Activated T-helper 1 cell treated with anti-CD3 and anti-CD28 coated beads, Interleukin-2, amount 50 U/mL, for 16 hours (primary cell): ENCODE measurements around the gene GYPB.
"Not testable (repeated sequence)": the region's sequence is repeated elsewhere in the genome, so short reads cannot be mapped to it uniquely, and the experiment has no call there.

Experiments used
- DNase-seq, 2 donors: peaks; one replicate each; pipeline ENCODE4 v3.0.0-alpha.2; 2020; ENCODE audit warnings: low read depth in 1 of 2, low spot score in 1 of 2

Gene GYPB

GRCh38 chr4:144019277-144019676 is at the start of gene GYPB:
GYPB (minus strand) TSS chr4:144019380; CDS start chr4:144019287, 93 bp downstream.
- not testable (repeated sequence) for DNase-seq

DNA sequence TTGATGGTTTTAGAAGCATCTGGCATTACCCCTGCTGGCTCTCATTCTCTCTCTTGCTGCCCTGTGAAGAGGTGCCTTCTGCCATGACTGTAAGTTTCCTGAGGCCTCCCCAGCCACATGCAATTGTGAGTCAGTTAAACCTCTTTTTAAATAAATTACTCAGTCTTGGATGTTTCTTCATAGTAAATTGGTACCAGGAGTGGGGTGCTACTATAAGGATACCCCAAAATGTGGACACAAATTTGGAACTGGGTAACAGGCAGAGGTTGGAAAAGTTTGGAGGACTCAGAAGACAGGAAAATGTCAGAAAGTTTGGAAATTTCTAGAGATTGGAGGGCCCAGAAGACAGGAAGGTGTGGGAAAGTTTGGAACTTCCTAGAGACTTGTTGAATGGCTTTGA is 42.4 kb upstream of the GYPB start:
- not testable (repeated sequence) for DNase-seq

DNA sequence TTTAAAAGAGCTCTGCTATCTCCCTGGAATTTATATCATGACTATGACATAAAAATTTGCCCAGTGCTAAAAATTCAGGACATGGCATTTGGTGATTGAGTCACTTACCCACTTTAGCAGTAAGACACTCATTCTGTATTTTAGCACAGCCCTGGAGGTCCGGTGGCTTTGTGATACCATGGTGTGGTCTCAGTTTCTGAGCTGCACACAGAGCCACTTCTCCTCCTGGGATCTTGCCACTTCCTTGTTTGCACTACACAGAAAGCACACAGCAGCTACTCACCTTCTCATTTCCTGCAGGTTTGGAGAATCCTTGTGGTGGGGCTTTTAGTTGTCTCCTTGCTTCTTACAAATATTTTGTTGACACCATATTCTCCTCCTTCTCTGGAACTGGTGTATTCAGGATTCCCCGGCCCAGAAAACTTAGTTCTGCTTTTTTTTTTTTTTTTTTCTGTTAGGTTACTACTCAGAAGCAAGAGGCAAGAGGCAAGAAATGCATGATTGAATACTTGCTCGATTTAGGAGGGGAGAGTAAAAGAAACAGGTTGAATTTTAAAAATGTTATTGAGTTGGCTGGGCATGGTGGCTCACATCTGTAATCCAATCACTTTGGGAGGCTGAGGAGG is 41.2 kb upstream of the GYPB start:
- DNase-seq = not testable (repeated sequence)

GRCh38 chr4:144056800-144057199 is 37.6 kb upstream of the GYPB start:
- DNase-seq = no peak

- not testable (repeated sequence) for DNase-seq
Measured at GRCh38 chr4:144055336-144055735, 36.2 kb upstream of the GYPB start.

GRCh38 chr4:144051494-144051893 is 32.3 kb upstream of the GYPB start:
- DNase-seq = not testable (repeated sequence)

DNA sequence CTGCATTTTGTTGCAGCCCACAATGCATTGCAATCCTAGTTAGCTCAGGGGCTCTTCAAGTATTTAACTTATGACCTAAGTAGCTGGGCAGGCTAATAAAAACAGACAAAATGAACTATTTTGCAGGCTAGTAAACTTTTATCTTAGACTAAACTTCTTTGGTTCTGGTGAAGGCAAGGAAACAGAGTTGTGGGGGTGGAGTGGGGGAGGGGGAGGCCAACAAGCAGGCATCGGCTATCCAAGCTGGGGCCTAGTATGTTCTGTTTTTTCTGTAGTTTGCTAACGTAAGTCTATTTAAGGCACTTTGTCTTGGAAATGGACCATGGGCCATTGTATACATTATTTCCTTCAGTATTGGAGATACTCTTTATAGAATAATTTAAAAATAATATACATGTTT is 31.5 kb upstream of the GYPB start:
- DNase-seq = not testable (repeated sequence)

GRCh38 chr4:144049495-144050424 is 30.6 kb upstream of the GYPB start:
- DNase-seq = not testable (repeated sequence)

DNA sequence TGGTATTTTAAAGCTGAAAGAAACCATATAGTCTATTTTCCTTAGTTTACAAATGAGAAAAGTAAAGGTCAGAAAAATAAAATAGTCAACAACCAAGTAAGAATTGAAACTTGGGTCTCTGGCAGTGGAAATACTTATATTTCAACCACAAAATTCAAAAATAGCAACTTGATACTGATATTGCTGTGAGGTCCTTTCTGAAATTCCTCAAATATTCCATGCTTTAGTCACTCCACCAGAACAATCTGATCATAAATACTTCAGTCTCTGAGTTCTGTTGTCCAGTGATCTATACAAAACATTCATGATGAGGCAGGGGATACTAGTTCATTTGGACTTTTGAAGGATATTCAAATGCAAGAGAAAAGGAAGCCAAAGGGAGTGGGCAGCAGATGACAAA is 25.8 kb upstream of the GYPB start:
- not testable (repeated sequence) for DNase-seq

GRCh38 chr4:144032580-144032979 is 13.4 kb upstream of the GYPB start:
- DNase-seq = not testable (repeated sequence)

GRCh38 chr4:144031875-144032274 is 12.7 kb upstream of the GYPB start:
- not testable (repeated sequence) for DNase-seq

GRCh38 chr4:144031369-144031768 is 12.2 kb upstream of the GYPB start:
- DNase-seq = not testable (repeated sequence)

GRCh38 chr4:144030708-144031107 is 11.5 kb upstream of the GYPB start:
- DNase-seq = not testable (repeated sequence)

GRCh38 chr4:144026682-144027081 is 7.5 kb upstream of the GYPB start:
- not testable (repeated sequence) for DNase-seq

DNA sequence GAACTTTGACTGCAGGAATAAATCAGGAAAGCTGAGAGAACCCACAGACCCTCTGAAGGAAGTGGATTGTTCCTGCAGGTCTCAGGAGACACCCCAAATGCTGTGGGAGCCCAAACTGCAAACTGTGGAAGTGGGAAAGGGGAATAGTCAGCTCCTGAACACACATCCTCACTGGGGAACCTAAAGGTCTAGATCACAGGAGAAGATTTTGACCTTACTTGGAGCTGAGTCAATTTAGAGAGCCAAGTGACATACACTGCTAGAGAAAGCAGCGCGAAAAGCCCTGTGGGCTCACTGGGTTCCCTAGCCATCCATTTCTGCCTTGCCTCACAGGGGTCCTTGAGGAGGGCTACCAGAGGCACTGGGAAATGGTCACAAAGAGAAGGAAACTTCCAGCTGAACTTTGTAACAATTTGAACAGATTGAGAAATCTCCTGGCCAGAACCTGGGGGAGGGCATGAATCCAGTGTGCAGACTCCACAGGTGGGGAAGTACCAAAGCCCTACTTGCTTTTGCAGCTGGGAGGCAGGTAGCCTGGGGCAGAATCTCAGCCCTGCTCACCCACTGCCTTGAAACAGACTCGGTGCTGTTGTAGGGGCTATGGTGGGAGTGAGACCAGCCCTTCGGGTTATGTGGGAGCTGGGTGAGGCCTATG is 5.3 kb upstream of the GYPB start:
- not testable (repeated sequence) for DNase-seq

DNA sequence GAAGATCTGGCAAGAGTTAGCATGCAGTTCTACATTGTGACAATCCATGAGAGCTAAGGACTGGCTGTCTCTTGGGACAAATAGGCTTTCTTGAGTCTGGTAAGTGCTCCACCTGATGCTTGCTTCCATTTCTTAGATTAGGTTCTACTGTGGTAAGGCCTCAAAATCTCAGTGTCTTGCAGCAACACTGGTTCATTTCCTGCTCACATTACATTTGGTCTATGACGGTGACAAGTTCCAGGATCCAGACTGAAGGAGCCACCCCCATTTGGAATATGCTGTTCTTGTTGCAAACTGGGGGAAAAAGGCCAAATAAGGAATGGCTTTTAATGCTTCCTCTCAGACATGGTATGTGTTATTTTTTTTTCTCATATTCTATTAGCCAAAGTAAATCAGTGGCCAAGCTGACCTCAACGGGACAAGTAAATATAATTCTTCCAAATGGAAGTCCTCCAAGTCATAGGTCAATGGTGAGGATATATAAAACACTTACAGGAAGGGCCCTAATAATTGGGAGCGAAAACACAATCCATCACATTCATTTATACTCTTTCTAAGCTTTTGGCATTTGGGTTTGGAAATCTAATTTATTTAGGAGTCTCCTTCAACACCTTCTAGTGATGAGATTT is 3.7 kb upstream of the GYPB start:
- DNase-seq = not testable (repeated sequence)

DNA sequence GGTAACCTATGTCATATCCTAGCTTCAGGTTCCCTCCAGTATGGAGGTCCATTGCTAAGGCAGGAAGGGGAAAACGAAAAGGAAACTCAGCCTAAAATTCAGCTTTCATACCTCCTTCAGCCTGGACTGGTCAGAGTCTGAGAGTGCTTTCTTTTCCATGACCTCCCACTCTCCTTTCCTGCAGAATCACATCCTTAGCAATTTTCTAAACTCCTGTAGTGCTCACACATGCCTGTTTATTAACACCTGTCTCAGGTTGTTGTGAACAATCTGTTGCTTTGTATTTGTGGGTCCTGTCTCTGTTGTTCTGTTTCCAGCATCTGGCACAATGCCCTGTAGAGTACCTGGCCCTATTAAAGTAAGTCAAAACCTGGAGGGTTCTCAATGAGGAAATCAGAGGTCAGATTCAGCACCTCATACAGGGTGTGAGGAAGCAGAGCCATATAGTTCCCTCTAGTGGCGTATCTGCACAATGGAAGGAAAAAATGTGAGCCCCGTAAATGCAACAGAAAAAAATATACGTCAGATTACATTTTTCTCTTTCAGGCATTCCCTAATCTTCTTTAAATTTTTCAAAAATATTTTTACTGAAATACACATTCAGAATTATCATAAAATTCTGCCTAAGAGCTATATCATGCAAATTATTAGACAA is 2.3 kb upstream of the GYPB start:
- not testable (repeated sequence) for DNase-seq

GRCh38 chr4:144018223-144019000 is 768 bp downstream of the GYPB start:
- DNase-seq = not testable (repeated sequence)

GRCh38 chr4:144017271-144017670 is 1.9 kb downstream of the GYPB start:
- not testable (repeated sequence) for DNase-seq
